DMS153 (cell line): ENCODE results near the gene ARSI.
"Not testable (repeated sequence)": the region's sequence is repeated elsewhere in the genome, so short reads cannot be mapped to it uniquely, and the experiment has no call there.

ENCODE experiments used
- DNase-seq: peaks from one replicate; lab custom pipeline; 2025; lab: John Stamatoyannopoulos, UW

Gene ARSI

DNA sequence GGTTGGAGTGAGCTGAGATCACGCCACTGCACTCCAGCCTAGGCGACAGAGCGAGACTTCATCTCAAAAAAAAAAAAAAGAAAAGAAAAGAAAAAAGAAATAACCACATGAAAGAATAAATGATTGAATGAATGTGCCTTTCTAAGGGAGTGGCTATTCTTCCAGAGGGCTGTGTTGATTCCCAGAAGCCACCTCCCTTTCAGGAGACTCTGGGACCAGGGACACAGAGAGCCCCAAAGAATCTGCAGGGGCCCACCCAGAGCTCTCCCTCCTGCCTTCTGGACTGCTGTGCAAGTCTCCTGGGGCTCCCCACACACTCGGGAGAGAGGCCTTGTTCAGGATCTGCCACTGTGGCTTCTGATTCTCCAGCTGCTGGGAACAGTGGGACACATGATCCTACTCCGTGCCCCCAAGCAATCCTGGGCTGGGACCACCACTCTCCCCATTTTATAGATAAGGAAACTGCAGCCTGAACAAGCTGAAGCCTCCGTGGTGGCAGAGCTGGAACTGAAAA is 36.8 kb downstream of the ARSI start:
- no peak for DNase-seq

- DNase-seq: no peak
Measured at GRCh38 chr5:150264667-150265603, 37.8 kb downstream of the ARSI start.

DNA sequence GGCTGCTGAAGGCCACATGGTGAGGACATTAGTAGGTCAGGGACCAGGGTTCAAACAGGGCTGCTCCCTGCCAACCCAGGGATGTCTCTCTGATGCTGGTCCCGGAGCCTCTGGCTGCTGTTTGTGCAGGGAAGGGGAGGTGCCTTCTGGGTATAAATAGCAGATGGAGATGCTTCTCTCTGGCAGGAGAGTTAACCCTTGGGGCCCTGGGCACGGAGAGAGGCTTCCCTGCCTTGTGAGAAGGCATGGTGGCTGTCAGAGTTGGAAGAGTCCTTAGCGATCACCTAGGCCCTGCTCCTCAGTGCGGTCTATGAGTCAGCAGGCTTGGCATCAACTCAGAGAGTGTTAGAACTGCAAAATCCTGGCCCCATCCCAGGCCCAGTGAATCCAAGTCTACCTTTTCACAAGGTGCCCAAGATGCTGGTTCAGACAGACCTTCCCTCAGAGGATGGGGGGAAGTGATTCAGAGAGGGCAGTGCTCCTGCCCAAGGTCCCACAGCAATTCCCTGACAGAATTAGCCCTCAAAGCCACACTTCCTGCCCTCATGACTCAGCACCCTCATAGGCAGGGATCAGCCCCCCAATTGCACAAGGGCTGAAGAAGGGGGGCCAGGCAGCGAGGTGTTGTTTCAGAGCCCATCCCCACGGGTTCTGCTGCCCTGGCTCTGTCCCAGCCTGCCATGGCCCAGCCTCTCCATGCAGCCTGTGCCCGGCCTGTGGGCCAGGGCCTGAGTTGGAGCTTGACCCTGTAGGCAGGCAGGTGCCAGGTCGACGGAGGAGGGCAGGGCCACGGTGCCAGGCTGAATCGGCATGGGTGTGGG is 38.7 kb downstream of the ARSI start:
- no peak for DNase-seq

- DNase-seq: no peak
Measured at GRCh38 chr5:150263375-150263775, 39.3 kb downstream of the ARSI start.

GRCh38 chr5:150262502-150262901 is 40.2 kb downstream of the ARSI start:
- DNase-seq: no peak

DNA sequence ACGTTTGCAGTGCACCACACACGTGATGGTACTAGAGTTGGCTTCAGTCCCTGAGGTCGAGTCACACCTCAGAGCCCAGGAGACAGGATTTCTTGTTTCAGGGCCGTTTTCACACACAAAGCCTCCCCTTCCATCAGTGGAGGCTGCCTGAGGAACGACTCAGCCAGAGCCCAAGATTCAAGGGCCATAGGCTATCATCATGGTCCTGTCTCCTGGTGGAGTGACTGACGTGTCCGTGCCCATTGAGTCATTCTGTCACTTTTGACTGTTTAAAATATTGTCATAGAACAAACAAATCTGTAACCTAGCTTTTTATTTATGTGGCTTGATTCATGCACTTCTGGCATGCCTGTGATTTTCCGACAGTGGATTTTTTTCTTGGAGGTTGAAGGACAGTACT is 41.5 kb downstream of the ARSI start:
- DNase-seq: no peak

DNA sequence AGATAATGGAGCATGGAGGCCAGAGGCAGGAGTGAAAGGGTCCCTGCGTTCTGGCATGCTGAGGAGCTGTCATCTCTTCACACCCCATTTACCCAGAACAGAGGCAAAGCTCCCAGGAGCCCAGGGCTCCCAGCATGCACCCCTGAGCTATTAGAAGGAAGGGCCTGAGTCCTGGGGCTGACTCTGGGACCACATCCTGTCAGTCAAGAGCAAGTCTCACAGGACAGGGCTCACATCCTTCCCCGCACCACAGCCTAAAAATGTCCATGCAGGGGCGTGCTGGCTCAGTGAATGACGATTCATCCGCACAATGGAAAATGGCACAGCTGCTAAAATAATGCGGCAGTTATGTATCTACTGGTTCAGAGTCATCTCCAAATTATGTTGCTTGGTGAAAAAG is 44.6 kb downstream of the ARSI start:
- no peak for DNase-seq

- no peak for DNase-seq
Measured at GRCh38 chr5:150257424-150257823, 45.3 kb downstream of the ARSI start.

DNA sequence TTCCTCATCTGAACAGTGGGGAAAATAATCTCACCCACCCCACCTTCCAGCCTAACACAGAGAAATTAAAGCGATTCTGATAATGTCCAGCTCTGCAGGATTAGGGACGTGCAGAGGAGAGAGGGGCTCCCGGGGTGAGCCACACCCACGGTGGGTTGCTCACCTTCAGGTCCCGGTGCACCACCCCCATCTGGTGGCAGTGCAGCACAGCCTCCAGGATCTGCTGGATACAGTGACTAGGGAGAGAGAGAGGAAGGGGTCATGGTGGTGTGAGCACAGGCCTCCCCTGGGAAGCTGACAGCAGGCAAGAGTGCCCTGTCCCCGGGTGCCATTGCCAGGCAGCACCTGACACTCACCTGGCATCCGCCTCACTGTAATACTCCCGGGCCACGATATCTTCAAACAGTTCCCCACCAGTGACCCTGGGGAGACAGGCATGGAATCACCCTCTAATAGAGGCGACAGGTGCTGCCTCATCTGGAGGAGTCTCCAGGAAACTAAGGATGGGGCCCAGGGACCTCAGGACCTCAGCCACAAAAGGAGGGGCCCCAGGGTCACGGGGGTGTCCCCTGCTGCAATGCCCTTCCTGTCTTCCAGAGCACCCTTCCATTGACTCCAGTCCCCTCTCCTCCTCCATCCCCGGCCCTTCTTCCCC is 46.2 kb downstream of the ARSI start:
- no peak for DNase-seq

- no peak for DNase-seq
Measured at GRCh38 chr5:150255659-150256409, 46.9 kb downstream of the ARSI start.

GRCh38 chr5:150254774-150255173 is 47.9 kb downstream of the ARSI start:
- DNase-seq: no peak

GRCh38 chr5:150254363-150254762 is 48.3 kb downstream of the ARSI start:
- DNase-seq: no peak

DNA sequence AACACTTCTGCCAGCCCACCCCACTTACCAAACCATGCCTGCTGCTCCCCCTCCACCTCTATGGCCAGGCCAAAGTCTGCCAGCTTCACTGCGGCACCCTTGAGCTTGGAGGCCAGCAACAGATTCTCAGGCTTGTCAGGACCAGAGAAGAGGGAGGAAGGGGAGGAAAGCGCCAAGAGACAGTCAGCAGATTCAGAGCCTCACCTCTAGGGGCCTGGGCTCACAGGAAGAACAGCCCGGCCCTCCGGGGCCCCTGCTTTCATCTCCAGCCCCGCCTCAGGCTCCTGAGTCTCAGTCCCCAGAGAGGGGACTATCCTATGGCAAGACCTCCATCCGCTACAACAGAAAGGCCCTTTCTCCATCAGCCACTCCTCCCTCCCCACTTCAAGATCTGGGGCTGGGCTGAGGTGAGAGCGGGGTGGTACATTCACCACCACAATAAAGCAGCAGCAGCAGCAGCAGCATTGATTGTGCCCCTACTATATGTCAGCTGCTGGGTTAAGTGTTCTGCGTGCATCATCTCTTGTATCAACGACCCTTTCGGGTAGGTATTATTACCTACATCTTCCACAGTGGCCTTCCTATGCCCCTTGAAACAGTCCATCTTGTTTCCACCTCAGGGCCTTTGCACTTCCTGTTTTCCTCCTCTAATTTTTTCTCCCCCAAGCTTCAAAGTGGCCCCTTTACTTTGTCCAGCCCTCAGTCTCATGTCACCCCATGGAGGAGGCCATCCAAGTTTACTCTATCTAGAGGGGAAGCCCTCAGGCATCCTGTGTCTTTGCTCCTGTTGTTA is 49.1 kb downstream of the ARSI start:
- no peak for DNase-seq

- no peak for DNase-seq
Measured at GRCh38 chr5:150252489-150252888, 50.2 kb downstream of the ARSI start.

DNA sequence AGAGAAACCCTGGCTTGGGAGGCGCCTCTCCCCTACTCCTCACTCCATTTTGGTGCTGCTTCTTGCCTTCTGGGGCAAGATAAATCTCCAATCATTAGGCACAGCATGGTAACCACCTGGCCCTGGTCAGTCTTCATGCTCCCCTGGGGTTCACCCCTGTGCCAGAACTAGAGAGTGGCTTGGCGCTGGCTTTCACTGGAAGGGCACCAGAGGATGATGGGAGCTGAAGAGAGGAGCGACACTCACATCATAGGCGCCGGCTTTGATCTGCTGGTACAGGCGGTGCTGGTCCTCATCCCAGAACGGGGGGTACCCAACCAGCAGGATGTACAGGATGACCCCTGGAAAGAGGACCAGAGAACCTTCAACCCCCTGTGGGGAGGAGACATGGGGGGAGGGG is 51.2 kb downstream of the ARSI start:
- no peak for DNase-seq

DNA sequence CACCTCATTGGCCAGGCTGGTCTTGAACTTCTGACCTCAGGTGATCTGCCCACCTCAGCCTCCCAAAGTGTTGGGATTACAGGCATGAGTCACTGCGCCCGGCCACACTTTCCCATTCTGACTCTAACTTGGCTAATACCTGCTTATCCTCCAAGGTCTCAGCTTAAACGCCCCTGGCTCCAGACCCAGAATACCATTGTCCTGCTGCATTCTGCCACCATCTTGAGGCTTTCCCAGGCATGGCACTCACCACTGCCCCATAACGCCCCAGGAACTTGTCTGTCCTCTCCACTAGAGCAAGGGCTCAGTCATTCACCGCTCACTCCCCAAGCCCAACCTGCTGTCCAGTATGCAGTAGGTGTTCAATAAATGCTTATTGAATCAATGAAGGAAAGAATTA is 53.0 kb downstream of the ARSI start:
- DNase-seq: no peak

DNA sequence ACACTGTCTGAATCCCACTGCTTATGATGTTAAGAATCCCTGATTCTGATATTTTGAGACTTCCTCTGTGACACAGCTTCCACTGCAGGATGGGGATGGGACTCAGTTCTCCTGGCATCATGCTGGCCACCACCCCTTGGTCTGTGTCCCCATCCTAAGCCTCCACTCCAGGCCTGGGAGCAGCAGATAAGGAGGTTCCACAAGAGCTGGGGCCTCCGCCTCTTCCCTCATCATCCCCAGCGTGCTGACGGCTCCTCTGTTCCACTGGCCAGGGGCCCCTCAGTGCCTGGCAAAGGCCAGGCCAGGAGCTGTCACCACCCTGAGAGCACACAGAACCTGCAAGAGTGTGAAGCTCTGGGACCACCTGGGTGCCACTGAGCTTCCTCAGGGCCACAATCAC is 53.8 kb downstream of the ARSI start:
- DNase-seq: no peak

DNA sequence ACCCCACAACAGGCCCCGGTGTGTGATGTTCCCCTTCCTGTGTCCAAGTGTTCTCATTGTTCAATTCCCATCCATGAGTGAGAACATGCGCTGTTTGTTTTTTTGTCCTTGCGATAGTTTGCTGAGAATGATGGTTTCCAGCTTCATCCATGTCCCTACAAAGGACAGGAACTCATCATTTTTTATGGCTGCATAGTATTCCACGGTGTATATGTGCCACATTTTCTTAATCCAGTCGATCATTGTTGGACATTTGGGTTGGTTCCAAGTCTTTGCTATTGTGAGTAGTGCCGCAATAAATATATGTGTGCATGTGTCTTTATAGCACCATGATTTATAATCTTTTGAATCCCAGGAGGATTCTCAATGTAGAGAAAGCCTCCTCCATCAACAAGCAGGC is 54.2 kb downstream of the ARSI start:
- DNase-seq: not testable (repeated sequence)

- DNase-seq: no peak
Measured at GRCh38 chr5:150247726-150248125, 55.0 kb downstream of the ARSI start.

GRCh38 chr5:150246835-150247234 is 55.9 kb downstream of the ARSI start:
- no peak for DNase-seq

- DNase-seq: no peak
Measured at GRCh38 chr5:150246429-150246828, 56.3 kb downstream of the ARSI start.
